Transverse colon (tissue), 4 donors: ENCODE measurements around the gene UBLCP1. TPM values are rescaled to one million over a fixed set of nuclear protein-coding genes. Genes with fewer than 3 reads are reported as not detected.

Source experiments
- DNase-seq: peaks from one replicate; pipeline ENCODE4 v3.0.0-alpha.2; 2019
- H3K27ac ChIP-seq, 4 donors: fragments of 200-600 bp; sonication (generic); 2 replicates each; pipeline ENCODE4 v1.5.1; 2016 to 2018; ENCODE audit warnings: inconsistent platforms in 4 of 4
- H3K27me3 ChIP-seq: fragments of 200-600 bp; sonication (generic); 2 replicates; pipeline ENCODE4 v1.5.1; 2017; ENCODE audit warnings: inconsistent platforms
- H3K36me3 ChIP-seq, 4 donors: fragments of 200-600 bp; sonication (generic); 2 replicates each; pipeline ENCODE4 v1.5.1; 2017 to 2019; ENCODE audit warnings: inconsistent platforms in 4 of 4
- H3K4me1 ChIP-seq, 4 donors: fragments of 200-600 bp; sonication (generic); 2 replicates each; pipeline ENCODE4 v1.5.1; 2017 to 2020; ENCODE audit warnings: inconsistent platforms in 4 of 4
- H3K4me3 ChIP-seq, 4 donors: fragments of 200-600 bp; sonication (generic); 1 replicate in 1 of 4; 2 replicates in 3 of 4; pipeline versions ENCODE4 v1.5.1 to v1.6.1; 2017 to 2019; ENCODE audit warnings: inconsistent platforms in 4 of 4
- H3K9me3 ChIP-seq, 2 donors: fragments of 200-600 bp; sonication (generic); 2 replicates each; pipeline ENCODE4 v1.5.1; 2017 to 2019; ENCODE audit warnings: inconsistent platforms in 2 of 2
- CTCF ChIP-seq, 5 experiments: fragments of 200-600 bp in 3 of 5; fragments of 450-650 bp in 2 of 5; sonication (generic) in 3 of 5; IDR thresholded peaks; 1 replicate in 2 of 5; 2 replicates in 3 of 5; pipeline ENCODE4 v1.5.1; 2016 to 2017; ENCODE audit warnings: antibody characterized with exemption in 5 of 5, inconsistent platforms in 3 of 5, mild to moderate bottlenecking in 2 of 5, moderate library complexity in 1 of 5
- EP300 ChIP-seq: sonication (generic); formaldehyde crosslinking; IDR thresholded peaks from one replicate; pipeline ENCODE4 v1.6.1; 2017; ENCODE audit warnings: antibody characterized with exemption, low read depth
- POLR2A ChIP-seq: fragments of 450-650 bp; IDR thresholded peaks from one replicate; pipeline ENCODE4 v1.6.1; 2016; ENCODE audit warnings: antibody characterized with exemption, mild to moderate bottlenecking, moderate library complexity
- POLR2AphosphoS5 ChIP-seq, 3 donors: sonication (generic); formaldehyde crosslinking; IDR thresholded peaks; one replicate each; pipeline ENCODE4 v1.6.1; 2016; ENCODE audit warnings: antibody characterized with exemption in 3 of 3
- WGBS, 2 donors: methylation state at CpG; one replicate each; pipeline ENCODE4 v1.1.5; 2018; ENCODE audit warnings: low coverage in 1 of 2; 5-methylcytosine and 5-hydroxymethylcytosine counted together
- in situ Hi-C, 4 donors: fragments of 200-750 bp; cut with MboI; loops; one replicate each; pipeline versions ENCODE4 v1.15.0 to v1.15.1; 2017; ENCODE audit warnings: low sequenced_read_pairs in 3 of 4, low pct_ligation_motif_present in 1 of 4, low pct_unique_long_range_greater_than_20kb in 1 of 4
- intact Hi-C: fragments of 100-400 bp; cut with DNase I; formaldehyde crosslinking; loops from one replicate; pipeline ENCODE4 v1.15.1; 2023; ENCODE audit warnings: low total_unique reads
- small RNA-seq, 4 donors: library from RNA; depleted of rRNA; stranded (forward); fragments of <200 nt; gene quantifications; one replicate each; pipeline ENCODE3, GENCODE V24; 2016
- total RNA-seq, 4 donors: library from RNA; depleted of rRNA; stranded (reverse); fragments of >200 nt; gene quantifications; one replicate each; pipeline ENCODE4 v1.1.0, GENCODE V29; 2016

Gene UBLCP1
- total RNA-seq, 4 donors from 2014 or later, result 2.2 to 15.2 (median 8.8) TPM

GRCh38 chr5:159331093-159331973 is 68.2 kb downstream of the UBLCP1 start:
- TF ChIP-seq POLR2AphosphoS5 (IDR thresholded peaks at IDR 0.05), result no peak
- TF ChIP-seq POLR2A, result no peak
- peak; percentile 52 to 75 (median 70) for TF ChIP-seq CTCF (IDR thresholded peaks at IDR 0.05)
- no peak for TF ChIP-seq EP300
- peak; percentile 77 for DNase-seq
- peak overlapping the region; percentile 1 to 44 (median 28) for H3K4me3 ChIP-seq
- 5% methylated on average over 50 of the region's 50 CpGs; no CpG with 5 or more reads in 1 of the 2 donors for WGBS, 2 donors
- intact Hi-C loops, result no loop called here
- H3K9me3 ChIP-seq, result no peaks in the 10 kb centered on the region
- H3K27me3 ChIP-seq, result peaks cover 21% of the 10 kb centered on the region
- in situ Hi-C loops, result no loop called here
- H3K27ac ChIP-seq, result no peak overlapping the region
- no peaks in the 10 kb centered on the region for H3K36me3 ChIP-seq
- peaks cover 0 to 8% (median 2%) of the 10 kb centered on the region in 4 donors for H3K4me1 ChIP-seq

- WGBS, 2 donors, result 71 to 84% methylated on average over 2 to 6 of the region's 6 CpGs
- TF ChIP-seq EP300, result no peak
- no peak for TF ChIP-seq POLR2AphosphoS5 (IDR thresholded peaks at IDR 0.05)
- no peak for TF ChIP-seq POLR2A
- TF ChIP-seq CTCF (IDR thresholded peaks at IDR 0.05), result no peak
- no peaks in the 10 kb centered on the region for H3K9me3 ChIP-seq
Observed at GRCh38 chr5:159332800-159333544, 69.9 kb downstream of the UBLCP1 start.

GRCh38 chr5:159333545-159333925 is 70.4 kb downstream of the UBLCP1 start:
- Histone ChIP-seq H3K27ac (no peak overlapping the region), H3K9me3 (no peaks in the 10 kb centered on the region), H3K4me3 (no peak overlapping the region), H3K36me3 (no peaks in the 10 kb centered on the region), H3K27me3 (peaks cover 19% of the 10 kb centered on the region), H3K4me1 (peaks cover 0 to 8% (median 2%) of the 10 kb centered on the region in 4 donors)
- in situ Hi-C loops, result no loop called here
- intact Hi-C loops, result no loop called here
- WGBS, 2 donors, result 77% methylated on average over 1 of the region's 1 CpG; no CpG with 5 or more reads in 1 of the 2 donors
- DNase-seq, result no peak
- TF ChIP-seq EP300 (no peak), POLR2AphosphoS5 (IDR thresholded peaks at IDR 0.05) (no peak), POLR2A (no peak), CTCF (IDR thresholded peaks at IDR 0.05) (no peak)

More at GRCh38 chr5:159332800-159333544, 69.9 kb downstream of the UBLCP1 start:
- Histone ChIP-seq H3K4me3 (no peak overlapping the region), H3K36me3 (no peaks in the 10 kb centered on the region), H3K4me1 (peaks cover 0 to 8% (median 2%) of the 10 kb centered on the region in 4 donors), H3K27me3 (peaks cover 21% of the 10 kb centered on the region), H3K27ac (no peak overlapping the region)
- in situ Hi-C loops, result no loop called here
- no peak for DNase-seq
- intact Hi-C loops, result no loop called here

Small RNA genes within 50 kb of the gene (small RNA-seq; reads per million reads assigned to genes)
- gene RF00263 (0 reads per million in 4 donors), gene RNU4ATAC2P (0 reads per million in 4 donors)

Other genes starting within 250 kb of the UBLCP1 start
- 10 to 100 TPM in 2 of 4 donors, 1 to 10 TPM in 2; 5.3 to 23.6 (median 10.1) TPM for gene EBF1, start 163.4 kb upstream of the UBLCP1 start, total RNA-seq
- gene RNF145, start 53.7 kb upstream of the UBLCP1 start, total RNA-seq, result 10 to 100 TPM; 11.5 to 59.4 (median 29.2) TPM
- gene IL12B, start 67.2 kb downstream of the UBLCP1 start, total RNA-seq, result not detected